ENCODE measurements around the gene DENND2A. TPM values are rescaled to one million over a fixed set of nuclear protein-coding genes. Genes with fewer than 3 reads are reported as not detected.
A peak's percentile ranks its signal among the peaks of the same experiment; 100 is the strongest.

The DENND2A gene
- total RNA-seq, 3 donors from 2014 or later: 6.9 to 13.1 (median 7.6) TPM

DNA sequence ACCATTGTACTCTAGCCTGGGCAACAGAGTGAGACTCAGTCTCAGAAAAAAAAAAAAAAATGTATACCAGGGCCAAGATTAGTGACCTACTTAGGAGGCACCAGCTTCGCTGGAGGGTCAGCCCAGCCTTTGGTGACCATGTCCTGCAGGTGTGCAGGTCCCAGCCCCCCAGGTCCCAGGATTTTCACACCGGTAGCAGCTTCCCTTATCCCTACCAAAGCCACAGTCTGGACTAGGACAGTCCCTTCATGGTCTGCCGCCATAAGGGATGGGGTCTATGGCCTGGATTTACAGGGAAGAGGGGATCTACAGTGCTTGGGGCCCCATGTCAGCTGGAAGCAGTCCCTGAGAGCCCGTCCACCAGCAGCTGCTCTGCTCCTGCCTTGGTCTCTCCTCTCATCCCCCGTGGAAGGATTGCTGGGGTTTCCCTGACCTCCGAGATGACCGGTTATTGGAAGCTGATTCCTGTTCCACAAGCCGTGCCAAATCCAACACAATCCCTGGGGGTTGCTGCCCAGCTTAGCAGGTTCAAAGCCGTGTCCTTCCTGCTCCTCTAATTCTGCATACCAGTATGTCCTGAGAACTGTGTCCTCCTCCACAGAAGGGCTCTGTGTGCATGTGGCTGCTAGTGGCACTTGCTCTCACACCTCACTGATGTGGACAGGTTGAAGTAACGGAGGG, 44.9 kb upstream of the DENND2A start:
- Histone ChIP-seq H3K4me1 (no peaks in the 10 kb centered on the region), H3K27me3 (no peaks in the 10 kb centered on the region), H3K4me3 (no peak overlapping the region), H3K36me3 (peaks cover 4% of the 10 kb centered on the region), H3K9me3 (no peaks in the 10 kb centered on the region), H3K27ac (no peak overlapping the region)
- no peak for TF ChIP-seq POLR2AphosphoS5 (IDR thresholded peaks at IDR 0.05)
- TF ChIP-seq, protein P1, sequence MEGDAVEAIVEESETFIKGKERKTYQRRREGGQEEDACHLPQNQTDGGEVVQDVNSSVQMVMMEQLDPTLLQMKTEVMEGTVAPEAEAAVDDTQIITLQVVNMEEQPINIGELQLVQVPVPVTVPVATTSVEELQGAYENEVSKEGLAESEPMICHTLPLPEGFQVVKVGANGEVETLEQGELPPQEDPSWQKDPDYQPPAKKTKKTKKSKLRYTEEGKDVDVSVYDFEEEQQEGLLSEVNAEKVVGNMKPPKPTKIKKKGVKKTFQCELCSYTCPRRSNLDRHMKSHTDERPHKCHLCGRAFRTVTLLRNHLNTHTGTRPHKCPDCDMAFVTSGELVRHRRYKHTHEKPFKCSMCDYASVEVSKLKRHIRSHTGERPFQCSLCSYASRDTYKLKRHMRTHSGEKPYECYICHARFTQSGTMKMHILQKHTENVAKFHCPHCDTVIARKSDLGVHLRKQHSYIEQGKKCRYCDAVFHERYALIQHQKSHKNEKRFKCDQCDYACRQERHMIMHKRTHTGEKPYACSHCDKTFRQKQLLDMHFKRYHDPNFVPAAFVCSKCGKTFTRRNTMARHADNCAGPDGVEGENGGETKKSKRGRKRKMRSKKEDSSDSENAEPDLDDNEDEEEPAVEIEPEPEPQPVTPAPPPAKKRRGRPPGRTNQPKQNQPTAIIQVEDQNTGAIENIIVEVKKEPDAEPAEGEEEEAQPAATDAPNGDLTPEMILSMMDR (IDR thresholded peaks at IDR 0.05): no peak
- TF ChIP-seq POLR2A (IDR thresholded peaks at IDR 0.05): no peak
- no peak for DNase-seq (ENCODE audit: low spot score in 2 of 2)
- intact Hi-C loops (cut with DNase I; ENCODE audit: low total_unique reads): loop anchor here (10.0 kb wide), 1 partner anchor 1721 kb away; no protein-coding TSS in a partner anchor

DNA sequence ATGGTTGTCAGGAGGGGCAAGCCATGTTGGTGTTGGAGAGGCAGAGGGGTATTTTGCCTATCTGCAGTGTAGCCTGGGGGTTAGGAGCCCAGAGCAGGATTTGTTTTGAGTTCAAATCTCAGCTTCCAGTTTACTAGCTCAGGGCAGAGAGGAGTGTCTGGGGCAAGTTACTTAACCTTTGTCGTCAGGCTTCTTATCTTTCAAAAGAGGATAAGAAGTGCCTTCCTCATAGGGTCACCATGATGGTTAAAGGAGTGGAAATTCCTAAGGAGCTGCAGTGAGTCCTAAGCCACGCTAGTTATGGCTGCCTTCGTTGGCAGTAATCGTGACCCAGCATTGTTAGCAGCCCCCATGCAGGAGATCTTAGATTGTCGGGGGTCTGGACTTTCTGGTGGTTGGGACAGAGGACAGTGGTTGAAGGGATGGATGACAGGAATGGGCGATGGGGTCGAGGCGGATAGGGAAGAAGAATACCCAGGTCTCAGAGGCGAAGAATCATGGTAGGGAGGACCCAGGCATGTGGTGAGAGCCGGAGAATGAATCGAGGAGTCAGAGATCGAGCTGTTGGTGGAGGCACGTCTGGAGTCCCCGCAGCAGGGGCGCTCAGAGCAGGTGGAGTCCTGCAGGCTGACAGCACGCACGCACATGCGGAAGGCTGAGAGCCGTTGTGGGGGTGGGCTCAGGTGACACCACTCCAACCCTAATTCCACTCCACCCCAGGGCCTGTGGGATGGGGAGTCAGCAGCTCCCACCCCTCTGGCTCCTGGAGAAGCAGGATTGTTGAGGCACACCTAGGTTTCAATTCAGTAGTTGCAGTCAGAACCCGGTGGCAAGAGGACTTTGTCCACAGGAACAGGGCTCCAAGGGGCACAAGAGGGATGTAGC, 43.7 kb upstream of the DENND2A start:
- no peak overlapping the region for H3K27ac ChIP-seq
- no peak overlapping the region for H3K4me3 ChIP-seq
- peaks cover 5% of the 10 kb centered on the region for H3K36me3 ChIP-seq
- no peaks in the 10 kb centered on the region for H3K4me1 ChIP-seq
- peak in 1 of 2 donors; percentile 13 for DNase-seq (ENCODE audit: low spot score in 2 of 2)
- no peak for TF ChIP-seq POLR2A (IDR thresholded peaks at IDR 0.05)
- no peaks in the 10 kb centered on the region for H3K9me3 ChIP-seq
- no peaks in the 10 kb centered on the region for H3K27me3 ChIP-seq
- intact Hi-C loops (cut with DNase I; ENCODE audit: low total_unique reads): loop anchor here (10.0 kb wide), 1 partner anchor 1720 kb away; no protein-coding TSS in a partner anchor

DNA sequence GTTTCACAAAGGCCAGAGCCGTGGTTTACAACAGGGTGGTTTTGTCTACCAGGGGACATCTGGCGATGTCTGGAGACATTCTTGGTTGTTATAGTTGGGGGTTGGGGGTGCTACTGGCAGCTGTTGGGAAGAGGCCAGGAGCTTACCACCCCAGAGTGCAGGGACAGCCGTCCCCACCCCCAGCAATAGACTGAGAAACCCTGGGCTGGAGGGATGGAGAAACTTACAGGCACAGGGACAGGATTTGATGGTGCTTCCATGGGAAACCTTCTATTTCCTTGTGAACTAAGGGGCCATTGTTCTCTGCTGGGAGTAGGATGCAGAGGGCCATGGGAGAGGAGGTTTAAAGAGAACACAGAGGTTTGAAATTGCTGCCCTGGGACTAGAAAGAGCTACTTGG, 43.0 kb upstream of the DENND2A start:
- no peak for DNase-seq (ENCODE audit: low spot score in 2 of 2)

DNA sequence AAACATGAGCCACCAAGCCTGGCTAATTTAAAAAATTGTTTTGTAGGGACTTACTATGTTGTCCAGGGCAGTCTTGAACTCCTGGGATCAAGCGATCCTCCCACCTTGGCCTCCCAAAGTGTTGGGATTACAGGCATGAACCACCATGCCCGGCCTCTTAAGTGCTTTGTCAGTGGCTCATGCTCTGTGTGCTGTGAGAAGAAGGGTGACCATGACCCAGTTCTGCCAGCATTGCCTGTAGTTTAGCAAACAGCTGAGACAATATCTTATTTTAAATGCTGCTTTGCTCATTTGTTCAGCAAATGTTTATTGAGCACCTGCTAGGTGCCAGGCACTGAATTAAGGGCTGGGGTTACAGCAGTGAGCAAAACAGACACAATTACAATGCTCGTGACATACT, 41.2 kb upstream of the DENND2A start:
- Histone ChIP-seq H3K27me3 (no peaks in the 10 kb centered on the region), H3K4me1 (no peaks in the 10 kb centered on the region), H3K9me3 (no peaks in the 10 kb centered on the region), H3K4me3 (no peak overlapping the region), H3K36me3 (peaks cover 7% of the 10 kb centered on the region), H3K27ac (no peak overlapping the region)
- intact Hi-C loops (cut with DNase I; ENCODE audit: low total_unique reads): loop anchor here (10.0 kb wide), 1 partner anchor 1717 kb away; no protein-coding TSS in a partner anchor
- DNase-seq (ENCODE audit: low spot score in 2 of 2): no peak
- TF ChIP-seq POLR2A (IDR thresholded peaks at IDR 0.05): no peak

More for the DNA sequence above, 43.0 kb upstream of the DENND2A start:
- Histone ChIP-seq H3K36me3 (peaks cover 10% of the 10 kb centered on the region), H3K27ac (no peak overlapping the region), H3K4me3 (no peak overlapping the region), H3K4me1 (no peaks in the 10 kb centered on the region), H3K9me3 (no peaks in the 10 kb centered on the region), H3K27me3 (no peaks in the 10 kb centered on the region)
- no peak for TF ChIP-seq POLR2A (IDR thresholded peaks at IDR 0.05)
- TF ChIP-seq, protein P1 (IDR thresholded peaks at IDR 0.05): no peak
- no peak for TF ChIP-seq POLR2AphosphoS5 (IDR thresholded peaks at IDR 0.05)
- intact Hi-C loops (cut with DNase I; ENCODE audit: low total_unique reads): loop anchor here (10.0 kb wide), 1 partner anchor 1719 kb away; no protein-coding TSS in a partner anchor

DNA sequence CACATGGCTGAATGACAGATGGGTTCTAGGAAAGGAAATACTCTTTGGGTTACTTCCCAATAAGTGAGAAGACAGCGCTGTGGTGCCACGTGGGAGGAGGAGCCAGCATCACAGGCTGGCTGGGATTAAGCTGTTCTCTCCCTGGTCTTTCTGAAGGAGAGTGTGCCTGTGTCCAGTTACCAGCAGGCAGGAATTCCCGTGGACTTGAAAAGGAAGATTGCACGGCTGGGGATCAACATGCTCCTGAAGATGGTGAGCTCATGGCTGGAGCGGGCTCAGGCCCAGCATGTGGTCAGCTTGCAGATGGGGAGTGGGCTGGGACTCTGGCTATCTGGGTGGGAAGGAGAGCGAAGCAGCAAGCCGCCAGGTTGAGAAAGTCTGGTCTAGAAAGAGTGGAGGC, 40.3 kb upstream of the DENND2A start:
- no peaks in the 10 kb centered on the region for H3K9me3 ChIP-seq
- H3K27me3 ChIP-seq: no peaks in the 10 kb centered on the region
- intact Hi-C loops (cut with DNase I; ENCODE audit: low total_unique reads): loop anchor here (10.0 kb wide), 1 partner anchor 1716 kb away; no protein-coding TSS in a partner anchor
- TF ChIP-seq POLR2A (IDR thresholded peaks at IDR 0.05) (no peak), POLR2AphosphoS5 (IDR thresholded peaks at IDR 0.05) (no peak)
- TF ChIP-seq, protein P1 (IDR thresholded peaks at IDR 0.05): no peak
- H3K36me3 ChIP-seq: peaks cover 7% of the 10 kb centered on the region
- no peak for DNase-seq (ENCODE audit: low spot score in 2 of 2)
- H3K4me3 ChIP-seq: no peak overlapping the region
- H3K27ac ChIP-seq: no peak overlapping the region
- H3K4me1 ChIP-seq: no peaks in the 10 kb centered on the region

DNA sequence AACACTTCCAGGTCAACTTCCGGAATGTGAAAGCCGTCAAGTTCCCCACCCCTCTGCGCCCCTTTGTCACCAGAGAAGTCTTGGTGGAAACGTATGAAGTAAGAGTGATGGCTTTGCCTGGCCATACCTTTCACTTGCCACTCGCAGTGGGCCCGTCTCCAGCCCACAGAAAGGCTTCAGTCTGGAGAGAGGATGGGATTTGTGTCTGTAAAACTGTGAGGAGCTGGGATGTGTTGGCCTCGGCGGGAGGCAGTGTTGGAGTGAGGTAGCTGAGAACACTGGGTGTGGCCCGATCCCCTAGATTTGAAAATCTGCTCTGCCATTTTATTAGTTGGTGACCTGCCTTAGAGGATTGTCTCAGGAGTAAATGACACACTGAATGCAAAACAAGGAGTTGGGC, 38.6 kb upstream of the DENND2A start:
- Histone ChIP-seq H3K27ac (no peak overlapping the region), H3K27me3 (no peaks in the 10 kb centered on the region), H3K4me3 (no peak overlapping the region), H3K36me3 (peaks cover 7% of the 10 kb centered on the region), H3K4me1 (peaks cover 0 to 4% of the 10 kb centered on the region in 2 donors), H3K9me3 (no peaks in the 10 kb centered on the region)
- DNase-seq (ENCODE audit: low spot score in 2 of 2): no peak
- TF ChIP-seq, protein P1 (IDR thresholded peaks at IDR 0.05): no peak
- TF ChIP-seq POLR2A (IDR thresholded peaks at IDR 0.05): no peak
- no peak for TF ChIP-seq POLR2AphosphoS5 (IDR thresholded peaks at IDR 0.05)
- intact Hi-C loops (cut with DNase I; ENCODE audit: low total_unique reads): no loop called here
